ENCODE measurements around the gene MAD1L1. TPM values are rescaled to one million over a fixed set of nuclear protein-coding genes. Genes with fewer than 3 reads are reported as not detected.

MAD1L1 gene
- total and polyA plus RNA-seq, 4 donors = 12.8 to 20.7 (median 16.5) TPM

- no peak for TF ChIP-seq REST (IDR thresholded peaks at IDR 0.05)
Observed at GRCh38 chr7:1951159-1951536, 281.6 kb downstream of the MAD1L1 start (continued).

- H3K27ac ChIP-seq (ENCODE audit: low read depth in 1 of 2, low read length in 2 of 2) = no peak overlapping the region
- H3K4me3 ChIP-seq (ENCODE audit: low read depth in 1 of 3, low read length in 3 of 3) = no peak overlapping the region
- DNase-seq (ENCODE audit: low spot score) = no peak
- H3K9ac ChIP-seq (ENCODE audit: low read depth in 1 of 2, low read length in 2 of 2) = no peak overlapping the region
- no peaks in the 10 kb centered on the region for H3K9me3 ChIP-seq (ENCODE audit: control insufficient read depth in 4 of 4, low read length in 3 of 4)
- no peaks in the 10 kb centered on the region for H3K4me1 ChIP-seq (ENCODE audit: control insufficient read depth in 4 of 4, insufficient read depth in 4 of 4, low read length in 3 of 4)
- H3K36me3 ChIP-seq (ENCODE audit: control insufficient read depth in 4 of 4, insufficient read depth in 3 of 4, low read depth in 1 of 4, low read length in 3 of 4) = peaks cover 0 to 2% (median 0%) of the 10 kb centered on the region in 4 donors
- 89% methylated on average over 26 of the region's 26 CpGs for WGBS
- no peaks in the 10 kb centered on the region for H3K27me3 ChIP-seq (ENCODE audit: control insufficient read depth in 4 of 4, insufficient read depth in 4 of 4, low read length in 3 of 4)
- TF ChIP-seq FOXA1 (IDR thresholded peaks at IDR 0.05) = no peak
- no peak for TF ChIP-seq RAD21 (IDR thresholded peaks at IDR 0.05)
- no peak for TF ChIP-seq SP1 (IDR thresholded peaks at IDR 0.05)
- no peak for TF ChIP-seq ZBTB33 (IDR thresholded peaks at IDR 0.05)
- TF ChIP-seq GABPA (IDR thresholded peaks at IDR 0.05 in 1 of 2, conservative IDR thresholded peaks at IDR 0.05 in 1 of 2) = no peak
- TF ChIP-seq REST (IDR thresholded peaks at IDR 0.05) = no peak
- TF ChIP-seq HNF4A (conservative IDR thresholded peaks at IDR 0.05) = no peak
- TF ChIP-seq FOXA2 (IDR thresholded peaks at IDR 0.05) = no peak
Observed at GRCh38 chr7:1950452-1951158, 282.1 kb downstream of the MAD1L1 start.

GRCh38 chr7:1950066-1950451 is 282.7 kb downstream of the MAD1L1 start:
- WGBS = 91% methylated on average over 18 of the region's 18 CpGs
- Histone ChIP-seq H3K9me3 (ENCODE audit: control insufficient read depth in 4 of 4, low read length in 3 of 4) (no peaks in the 10 kb centered on the region), H3K27me3 (ENCODE audit: control insufficient read depth in 4 of 4, insufficient read depth in 4 of 4, low read length in 3 of 4) (no peaks in the 10 kb centered on the region), H3K4me3 (ENCODE audit: low read depth in 1 of 3, low read length in 3 of 3) (no peak overlapping the region), H3K36me3 (ENCODE audit: control insufficient read depth in 4 of 4, insufficient read depth in 3 of 4, low read depth in 1 of 4, low read length in 3 of 4) (peaks cover 0 to 2% (median 0%) of the 10 kb centered on the region in 4 donors), H3K27ac (ENCODE audit: low read depth in 1 of 2, low read length in 2 of 2) (no peak overlapping the region), H3K9ac (ENCODE audit: low read depth in 1 of 2, low read length in 2 of 2) (no peak overlapping the region), H3K4me1 (ENCODE audit: control insufficient read depth in 4 of 4, insufficient read depth in 4 of 4, low read length in 3 of 4) (no peaks in the 10 kb centered on the region)
- DNase-seq (ENCODE audit: low spot score) = no peak
- TF ChIP-seq MAX (IDR thresholded peaks at IDR 0.05) (no peak), RXRA (IDR thresholded peaks at IDR 0.05) (no peak), ZBTB33 (IDR thresholded peaks at IDR 0.05) (no peak), NR2F2 (IDR thresholded peaks at IDR 0.05) (no peak), FOXA1 (IDR thresholded peaks at IDR 0.05) (no peak), FOXA2 (IDR thresholded peaks at IDR 0.05) (no peak)
